Rectal smooth muscle tissue (tissue), 1 donor: ENCODE results near the gene ZNF180.

Source experiments
- H3K27ac ChIP-seq: one replicate; pipeline ENCODE4 v1.7.0; 2013; ENCODE audit warnings: low read depth, low read length, inconsistent platforms
- H3K27me3 ChIP-seq: one replicate; pipeline ENCODE4 v1.7.0; 2013; ENCODE audit warnings: low read length; ENCODE audit not compliant: control insufficient read depth, insufficient read depth
- H3K36me3 ChIP-seq: one replicate; pipeline ENCODE4 v1.7.0; 2013; ENCODE audit warnings: low read length; ENCODE audit not compliant: control insufficient read depth, insufficient read depth
- H3K4me1 ChIP-seq: one replicate; pipeline ENCODE4 v1.7.0; 2013; ENCODE audit warnings: low read length; ENCODE audit not compliant: control insufficient read depth, insufficient read depth
- H3K4me3 ChIP-seq: one replicate; pipeline ENCODE4 v1.7.0; 2013; ENCODE audit warnings: low read length
- H3K9ac ChIP-seq: one replicate; pipeline ENCODE4 v1.7.0; 2013; ENCODE audit warnings: low read length

ZNF180 gene

DNA sequence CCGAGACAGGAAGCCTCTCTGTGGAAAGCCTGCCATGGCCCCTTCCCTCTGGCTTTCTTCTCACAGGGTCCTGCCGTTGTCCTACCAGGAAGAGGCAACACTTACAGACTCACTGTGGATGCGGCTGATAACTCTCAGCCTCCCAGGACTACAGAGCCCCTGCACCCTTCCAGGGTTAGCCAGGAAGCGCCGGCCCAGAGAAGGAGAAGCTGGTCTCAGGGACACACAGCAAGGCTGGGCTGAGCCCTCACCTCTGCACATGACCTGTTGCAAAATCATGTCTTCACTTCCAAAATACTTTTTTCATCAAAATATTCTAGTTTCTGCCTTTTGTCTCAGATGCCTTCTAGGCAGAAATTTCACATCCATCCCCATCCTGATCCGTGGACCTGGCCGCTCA lies 27.2 kb upstream of the ZNF180 start:
- Histone ChIP-seq H3K27ac (no peak overlapping the region), H3K36me3 (no peaks in the 10 kb centered on the region), H3K4me3 (no peak overlapping the region), H3K4me1 (no peaks in the 10 kb centered on the region), H3K9ac (no peak overlapping the region), H3K27me3 (no peaks in the 10 kb centered on the region)

DNA sequence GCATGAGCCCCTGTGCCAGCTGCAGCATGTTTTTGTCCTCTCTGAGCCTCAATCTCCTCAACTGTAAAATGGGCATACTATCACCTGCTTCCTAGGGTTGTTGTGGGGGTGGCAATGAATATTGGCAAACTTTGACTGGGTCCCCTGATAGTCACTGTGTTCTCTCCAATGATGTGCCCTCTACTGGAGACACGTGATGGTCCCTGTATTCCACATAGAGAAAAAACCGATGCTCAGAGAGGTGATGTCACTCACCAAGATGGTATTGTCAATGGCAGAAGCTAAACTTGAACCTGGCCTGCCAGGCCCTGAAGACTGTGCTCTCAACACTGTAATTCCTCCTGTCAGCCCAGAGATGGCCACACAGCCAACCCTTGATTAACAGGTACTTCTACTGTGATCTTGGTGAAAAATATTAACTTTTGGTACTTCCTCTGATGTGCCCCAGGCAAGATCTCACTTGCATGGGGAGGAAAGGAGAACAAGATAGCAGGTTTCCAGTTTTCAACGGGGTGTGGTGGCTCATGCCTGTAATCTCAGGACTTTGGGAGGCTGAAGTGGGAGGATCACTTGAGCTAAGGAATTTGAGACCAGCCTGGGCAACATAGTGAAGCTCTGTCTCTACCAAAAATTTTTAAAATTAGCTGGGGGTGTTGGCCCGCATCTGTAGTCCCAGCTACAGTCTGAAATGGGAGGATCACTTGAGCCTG lies 25.6 kb upstream of the ZNF180 start:
- no peaks in the 10 kb centered on the region for H3K27me3 ChIP-seq
- no peak overlapping the region for H3K27ac ChIP-seq
- no peaks in the 10 kb centered on the region for H3K4me1 ChIP-seq
- no peak overlapping the region for H3K9ac ChIP-seq
- H3K36me3 ChIP-seq = no peaks in the 10 kb centered on the region
- no peak overlapping the region for H3K4me3 ChIP-seq

DNA sequence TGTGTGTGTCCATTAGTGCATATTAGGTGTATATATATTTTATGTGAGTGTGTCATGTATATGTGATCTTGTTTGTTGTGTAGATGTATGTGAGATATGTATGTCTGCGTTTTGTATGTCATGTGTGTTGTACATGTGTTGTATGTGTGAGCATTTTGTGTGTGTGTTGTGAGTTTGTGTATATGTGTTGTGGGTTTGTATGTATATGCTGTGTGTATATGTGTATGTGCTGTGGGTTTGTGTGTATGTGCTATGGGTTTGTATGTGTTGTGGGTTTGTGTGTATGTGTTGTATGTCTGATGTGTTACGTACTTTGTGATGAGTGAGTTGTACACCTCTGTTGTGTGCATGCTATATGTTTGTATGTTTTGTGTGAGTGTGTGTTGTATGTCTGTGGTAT lies 21.0 kb upstream of the ZNF180 start:
- Histone ChIP-seq H3K9ac (no peak overlapping the region), H3K4me1 (no peaks in the 10 kb centered on the region), H3K4me3 (no peak overlapping the region), H3K27me3 (no peaks in the 10 kb centered on the region), H3K27ac (no peak overlapping the region), H3K36me3 (no peaks in the 10 kb centered on the region)

DNA sequence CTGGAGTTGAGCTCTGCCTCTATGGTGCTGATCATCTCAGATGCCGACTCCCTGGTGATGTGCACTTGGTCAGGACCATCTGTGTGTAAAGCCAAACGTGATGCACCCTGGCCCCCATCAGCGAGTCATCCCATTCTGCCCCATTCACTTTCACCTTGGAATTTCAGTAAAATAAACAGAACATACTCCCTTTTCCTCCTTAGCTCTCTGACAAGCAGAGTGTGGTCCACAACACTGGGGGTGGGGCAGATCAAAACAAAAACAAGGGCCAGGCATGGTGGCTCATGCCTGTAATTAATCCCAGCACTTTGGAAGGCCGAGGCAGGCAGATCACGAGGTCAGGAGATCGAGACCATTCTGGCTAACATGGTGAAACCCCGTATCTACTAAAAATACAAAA lies 16.8 kb upstream of the ZNF180 start:
- H3K27ac ChIP-seq = no peak overlapping the region
- no peak overlapping the region for H3K4me3 ChIP-seq
- no peaks in the 10 kb centered on the region for H3K36me3 ChIP-seq
- H3K27me3 ChIP-seq = no peaks in the 10 kb centered on the region
- H3K9ac ChIP-seq = no peak overlapping the region
- no peaks in the 10 kb centered on the region for H3K4me1 ChIP-seq

DNA sequence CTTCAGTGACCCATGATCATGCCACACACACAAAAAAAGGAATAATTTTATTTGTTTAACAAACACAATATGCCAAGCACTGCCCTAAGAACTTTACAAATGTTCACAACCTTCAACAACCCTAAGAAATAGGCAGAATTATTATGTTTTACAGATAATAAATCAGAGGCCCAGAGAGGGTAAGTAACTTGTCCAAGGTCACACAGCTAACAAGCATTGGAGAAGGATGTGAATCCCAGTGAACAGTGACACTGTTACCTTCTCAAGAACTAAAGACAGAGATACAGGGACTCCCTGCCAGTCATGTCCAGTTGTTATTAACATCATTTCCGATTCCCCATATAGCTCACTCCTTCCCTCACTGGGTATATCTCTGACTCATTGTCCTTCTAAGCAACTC lies 15.6 kb upstream of the ZNF180 start:
- no peak overlapping the region for H3K4me3 ChIP-seq
- no peaks in the 10 kb centered on the region for H3K27me3 ChIP-seq
- H3K36me3 ChIP-seq = no peaks in the 10 kb centered on the region

DNA sequence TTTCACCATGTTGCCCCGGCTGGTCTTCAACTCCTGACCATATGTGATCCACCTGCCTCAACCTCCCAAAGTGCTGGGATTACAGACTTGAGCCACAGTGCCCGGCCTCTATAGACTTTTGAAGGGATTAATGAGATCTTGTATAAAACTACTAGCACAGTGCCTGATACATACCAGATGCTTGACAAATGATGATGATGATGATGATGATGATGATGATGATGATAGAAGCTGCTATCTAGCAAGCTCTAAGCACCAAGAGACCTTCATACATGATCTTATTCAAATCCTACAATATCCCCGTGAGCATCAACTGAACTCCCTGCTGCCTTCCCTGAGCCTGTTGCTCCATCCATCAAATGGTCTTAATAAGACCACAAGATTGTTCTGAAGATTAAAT lies 14.7 kb upstream of the ZNF180 start:
- Histone ChIP-seq H3K27me3 (no peaks in the 10 kb centered on the region), H3K9ac (no peak overlapping the region), H3K4me3 (no peak overlapping the region), H3K27ac (no peak overlapping the region), H3K4me1 (no peaks in the 10 kb centered on the region), H3K36me3 (no peaks in the 10 kb centered on the region)

More for the DNA sequence above, 15.6 kb upstream of the ZNF180 start:
- H3K4me1 ChIP-seq = no peaks in the 10 kb centered on the region
- no peak overlapping the region for H3K9ac ChIP-seq
- no peak overlapping the region for H3K27ac ChIP-seq

DNA sequence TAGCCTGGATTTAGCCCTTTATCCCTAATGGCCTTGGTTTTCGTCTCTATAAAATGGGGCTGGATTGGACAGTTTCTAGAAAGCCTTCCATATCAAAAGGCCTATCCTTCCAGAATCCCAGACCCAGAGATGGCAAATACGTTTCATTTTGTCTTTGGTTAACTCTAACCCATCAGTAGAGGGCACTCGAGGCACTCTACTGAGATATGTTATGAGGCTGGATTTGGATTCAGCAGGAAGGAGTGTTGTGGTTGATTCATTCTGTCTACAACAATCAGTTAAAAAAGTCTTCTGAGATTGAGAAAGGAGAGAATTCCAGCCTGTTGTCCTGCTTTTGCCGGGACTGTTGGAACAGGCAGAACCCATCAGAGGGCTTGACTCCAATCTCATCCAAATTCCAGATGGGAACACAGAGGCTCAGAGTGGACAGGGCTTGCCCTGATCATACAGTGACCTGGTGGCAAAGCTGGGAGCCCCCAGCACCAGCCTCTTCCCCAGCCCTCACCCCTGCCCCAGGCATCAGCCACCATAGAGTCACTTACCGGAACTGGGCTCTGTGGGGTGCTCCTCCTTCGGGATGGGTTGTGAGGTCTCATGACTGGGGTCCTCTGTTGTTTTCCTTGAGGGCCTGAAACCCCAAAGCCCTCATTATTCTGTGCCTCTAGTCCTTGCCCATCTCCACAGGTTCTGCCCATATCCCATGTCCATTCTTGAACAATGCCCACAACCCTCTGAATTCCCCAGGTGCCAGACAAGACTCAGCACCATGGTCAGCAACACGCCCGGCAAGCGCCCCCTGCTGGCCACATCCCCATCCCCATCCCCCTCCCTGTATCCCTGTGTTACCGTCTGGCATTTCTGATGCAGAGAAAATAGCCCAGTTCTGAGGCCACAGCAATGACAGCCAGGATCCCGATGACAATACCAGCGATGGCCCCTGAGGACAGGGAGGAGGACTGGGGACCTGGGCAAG lies 12.3 kb upstream of the ZNF180 start:
- Histone ChIP-seq H3K4me3 (no peak overlapping the region), H3K36me3 (no peaks in the 10 kb centered on the region), H3K27ac (no peak overlapping the region), H3K9ac (no peak overlapping the region), H3K4me1 (no peaks in the 10 kb centered on the region), H3K27me3 (no peaks in the 10 kb centered on the region)

DNA sequence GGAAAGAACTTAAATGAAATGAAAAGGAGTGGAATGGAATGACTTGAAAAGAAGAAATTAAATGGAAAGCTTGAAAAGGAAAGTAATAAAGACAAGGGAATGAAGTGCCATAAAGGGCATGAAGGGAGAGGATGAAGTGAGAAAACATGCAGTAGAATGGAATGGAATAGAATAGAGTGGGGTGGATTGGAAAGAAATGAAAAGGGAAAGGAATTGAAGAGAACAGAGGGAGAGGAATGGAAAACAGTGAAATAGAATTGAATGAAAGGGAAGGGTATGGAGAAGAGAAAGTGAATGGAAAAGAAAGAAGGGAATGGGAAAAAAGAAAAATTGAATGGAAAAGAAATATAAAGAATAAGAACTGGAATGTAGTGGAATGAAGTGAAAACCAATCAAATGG lies 9.2 kb upstream of the ZNF180 start:
- Histone ChIP-seq H3K27ac (no peak overlapping the region), H3K9ac (no peak overlapping the region), H3K36me3 (no peaks in the 10 kb centered on the region), H3K4me3 (no peak overlapping the region), H3K4me1 (no peaks in the 10 kb centered on the region), H3K27me3 (no peaks in the 10 kb centered on the region)

DNA sequence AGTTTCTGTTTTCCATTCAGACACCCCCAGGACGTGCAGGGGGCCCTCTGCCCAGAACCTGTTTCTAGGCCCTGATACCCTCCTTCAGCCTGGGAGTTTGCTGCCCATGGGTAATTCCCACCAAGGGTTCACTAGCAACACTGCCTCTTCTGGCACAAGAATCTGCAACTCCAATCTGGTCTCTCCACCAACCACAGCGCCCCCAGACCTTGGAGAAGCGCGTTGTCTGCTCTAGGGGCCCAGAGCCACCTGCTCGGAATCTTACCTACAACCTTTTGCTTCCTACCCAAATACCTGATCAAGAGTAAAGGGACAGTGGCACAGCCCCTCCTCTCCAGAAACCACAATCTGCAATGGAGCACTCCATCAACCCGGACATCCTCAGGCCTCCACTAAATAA lies 763 bp downstream of the ZNF180 start:
- H3K27ac ChIP-seq = no peak overlapping the region

DNA sequence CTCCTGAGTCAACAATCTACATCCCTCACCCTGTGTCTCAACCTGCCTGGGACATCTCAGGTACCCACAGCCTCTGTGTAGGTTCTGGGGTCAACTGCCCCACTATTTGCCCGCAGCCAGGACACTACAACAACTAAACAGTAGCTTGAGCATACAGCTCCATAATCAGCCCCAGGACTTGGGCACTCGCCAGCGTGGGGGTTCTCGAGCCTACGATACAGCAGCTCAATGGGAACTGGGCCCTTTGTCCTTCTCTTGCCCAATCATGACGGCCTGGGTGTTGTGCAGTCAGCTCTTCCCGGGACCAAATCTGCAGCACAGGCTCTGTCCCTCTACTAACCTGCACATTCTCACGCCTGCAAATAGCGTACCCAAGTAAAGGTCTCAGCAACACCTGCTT lies 1.3 kb downstream of the ZNF180 start:
- peak overlapping the region; percentile 92 for H3K4me3 ChIP-seq
- H3K27me3 ChIP-seq = no peaks in the 10 kb centered on the region
- no peak overlapping the region for H3K9ac ChIP-seq
- H3K4me1 ChIP-seq = no peaks in the 10 kb centered on the region
- H3K27ac ChIP-seq = no peak overlapping the region
- peaks cover 26% of the 10 kb centered on the region for H3K36me3 ChIP-seq

More for the DNA sequence above, 763 bp downstream of the ZNF180 start:
- Histone ChIP-seq H3K27me3 (no peaks in the 10 kb centered on the region), H3K9ac (no peak overlapping the region), H3K4me3 (peak overlapping the region; percentile 92), H3K4me1 (no peaks in the 10 kb centered on the region), H3K36me3 (peaks cover 23% of the 10 kb centered on the region)

DNA sequence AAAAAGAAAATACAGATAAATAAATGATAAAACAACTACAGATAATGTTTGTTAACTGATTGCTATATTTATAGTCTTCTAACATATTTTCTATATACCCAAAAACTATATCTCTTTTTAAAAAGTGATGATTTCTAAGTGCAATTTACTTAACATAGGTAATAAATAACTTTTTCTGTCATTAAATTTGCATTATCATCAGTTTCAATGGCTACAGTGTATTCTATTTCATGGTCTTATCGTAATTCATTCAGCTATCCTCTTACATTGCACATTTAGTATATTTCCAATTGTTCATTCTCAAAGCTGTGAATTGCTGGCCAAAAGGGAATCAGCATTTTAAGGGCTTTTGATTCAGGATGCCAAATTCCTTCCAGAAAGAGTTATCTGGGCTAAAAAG lies 3.6 kb downstream of the ZNF180 start:
- Histone ChIP-seq H3K4me3 (no peak overlapping the region), H3K36me3 (peaks cover 41% of the 10 kb centered on the region), H3K27me3 (no peaks in the 10 kb centered on the region), H3K9ac (no peak overlapping the region), H3K27ac (no peak overlapping the region), H3K4me1 (no peaks in the 10 kb centered on the region)

DNA sequence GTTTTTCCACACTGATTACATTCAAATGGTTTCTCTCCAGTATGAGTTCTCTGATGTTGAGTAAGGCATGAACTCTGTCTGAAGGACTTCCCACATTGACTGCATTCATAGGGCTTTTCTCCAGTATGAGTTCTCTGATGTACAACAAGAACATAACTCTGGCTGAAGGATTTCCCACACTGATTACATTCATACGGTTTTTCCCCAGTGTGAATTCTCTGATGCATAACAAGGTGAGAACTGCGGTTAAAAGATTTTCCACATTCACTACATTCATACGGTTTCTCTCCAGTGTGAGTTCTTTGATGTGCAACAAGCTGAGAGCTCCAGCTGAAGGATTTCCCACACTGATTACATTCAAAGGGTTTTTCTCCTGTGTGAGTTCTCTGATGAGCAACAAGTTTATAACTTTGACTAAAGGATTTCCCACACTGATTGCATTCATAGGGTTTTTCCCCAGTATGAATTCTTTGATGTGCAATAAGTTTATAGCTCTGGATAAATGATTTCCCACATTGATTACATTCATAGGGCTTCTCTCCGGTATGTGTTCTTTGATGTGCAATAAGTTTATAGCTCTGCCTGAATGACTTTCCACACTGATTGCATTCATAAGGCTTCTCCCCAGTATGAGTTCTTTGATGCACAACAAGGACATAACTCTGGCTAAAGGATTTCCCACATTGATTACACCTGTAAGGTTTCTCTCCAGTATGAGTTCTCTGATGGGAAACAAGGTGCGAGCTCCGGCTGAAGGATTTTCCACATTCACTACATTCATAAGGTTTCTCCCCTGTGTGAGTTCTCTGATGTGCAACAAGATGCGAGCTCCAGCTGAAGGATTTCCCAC lies 23.5 kb downstream of the ZNF180 start:
- Histone ChIP-seq H3K36me3 (peaks cover 46% of the 10 kb centered on the region), H3K27me3 (no peaks in the 10 kb centered on the region), H3K27ac (no peak overlapping the region), H3K4me3 (no peak overlapping the region), H3K9ac (no peak overlapping the region), H3K4me1 (no peaks in the 10 kb centered on the region)
